HCT116 (cell line): ENCODE data around the gene TMPRSS13.

Experiments used
- CTCF ChIP-seq, 3 experiments: fragments of 200-600 bp in 1 of 3; sonication (generic) in 1 of 3; IDR thresholded peaks in 2 of 3; conservative IDR thresholded peaks in 1 of 3; 2 replicates each; pipeline ENCODE4 v1.5.1; 2012 to 2017; ENCODE audit warnings: low read depth in 2 of 3, low read length in 2 of 3, antibody characterized with exemption in 1 of 3, borderline replicate concordance in 1 of 3, control low read depth in 1 of 3, mild to moderate bottlenecking in 1 of 3, mixed read lengths in 1 of 3, mixed run types in 1 of 3, moderate library complexity in 1 of 3; ENCODE audit not compliant: insufficient read depth in 1 of 3
- EZH2 ChIP-seq: fragments of 200-600 bp; sonication (generic); IDR thresholded peaks from 2 replicates; pipeline ENCODE4 v1.6.1; 2017; ENCODE audit warnings: antibody characterized with exemption, mixed run types
- POLR2A ChIP-seq: IDR thresholded peaks from 2 replicates; pipeline ENCODE4 v1.7.0; 2011; ENCODE audit warnings: borderline replicate concordance; ENCODE audit not compliant: insufficient read depth, insufficient read length; ENCODE audit errors: extremely low read depth
- POLR2AphosphoS5 ChIP-seq: IDR thresholded peaks from 2 replicates; pipeline ENCODE4 v1.6.1; 2011; ENCODE audit warnings: mild to moderate bottlenecking, low read depth, low read length, moderate library complexity

- TF ChIP-seq POLR2AphosphoS5 (no peak), POLR2A (no peak), CTCF (IDR thresholded peaks at IDR 0.05 in 2 of 3, conservative IDR thresholded peaks at IDR 0.05 in 1 of 3; ENCODE audit: borderline replicate concordance in 1 of 3, insufficient read depth in 1 of 3, low read depth in 2 of 3, low read length in 2 of 3) (no peak), EZH2 (no peak)
These were observed 13.4 kb downstream of the TMPRSS13 start for GRCh38 chr11:117915672-117916235.
